ENCODE measurements around the gene MN1. TPM values are rescaled to one million over a fixed set of nuclear protein-coding genes. Genes with fewer than 3 reads are reported as not detected.

The MN1 gene
- total and polyA plus RNA-seq, 7 donors, result under 0.01 to 21.3 (median 6.4) TPM

- no peak overlapping the region for H3K27ac ChIP-seq
- peak; percentile 24 for DNase-seq
- no peaks in the 10 kb centered on the region for H3K27me3 ChIP-seq
- no peaks in the 10 kb centered on the region for H3K4me1 ChIP-seq
- intact Hi-C loops (cut with DNase I), result no loop called here
- 88 to 92% methylated on average over 6 of the region's 6 CpGs for WGBS, 2 donors
- no peaks in the 10 kb centered on the region for H3K36me3 ChIP-seq
- TF ChIP-seq POLR2A (IDR thresholded peaks at IDR 0.05), result no peak
- TF ChIP-seq EP300 (IDR thresholded peaks at IDR 0.05), result no peak
- no peak for TF ChIP-seq CTCF (IDR thresholded peaks at IDR 0.05)
- TF ChIP-seq POLR2AphosphoS5 (IDR thresholded peaks at IDR 0.05), result no peak
- no peaks in the 10 kb centered on the region for H3K9me3 ChIP-seq
- no peak overlapping the region for H3K4me3 ChIP-seq
These were observed 33.9 kb upstream of the MN1 start for GRCh38 chr22:27835446-27835845.

GRCh38 chr22:27834364-27835185 lies 33.0 kb upstream of the MN1 start:
- no peaks in the 10 kb centered on the region for H3K27me3 ChIP-seq
- intact Hi-C loops (cut with DNase I), result no loop called here
- H3K27ac ChIP-seq, result no peak overlapping the region
- DNase-seq, result peak; percentile 35
- no peak overlapping the region for H3K4me3 ChIP-seq
- no peak for TF ChIP-seq POLR2AphosphoS5 (IDR thresholded peaks at IDR 0.05)
- TF ChIP-seq POLR2A (IDR thresholded peaks at IDR 0.05), result no peak
- TF ChIP-seq EP300 (IDR thresholded peaks at IDR 0.05), result no peak
- TF ChIP-seq CTCF (IDR thresholded peaks at IDR 0.05), result no peak
- 89 to 93% methylated on average over 20 of the region's 20 CpGs for WGBS, 2 donors
- H3K9me3 ChIP-seq, result no peaks in the 10 kb centered on the region
- no peaks in the 10 kb centered on the region for H3K4me1 ChIP-seq
- H3K36me3 ChIP-seq, result no peaks in the 10 kb centered on the region

- peak; percentile 18 for DNase-seq
- no peaks in the 10 kb centered on the region for H3K27me3 ChIP-seq
- TF ChIP-seq POLR2AphosphoS5 (IDR thresholded peaks at IDR 0.05), result no peak
- no peak for TF ChIP-seq POLR2A (IDR thresholded peaks at IDR 0.05)
- TF ChIP-seq EP300 (IDR thresholded peaks at IDR 0.05), result no peak
- TF ChIP-seq CTCF (IDR thresholded peaks at IDR 0.05), result no peak
- no peak overlapping the region for H3K27ac ChIP-seq
- intact Hi-C loops (cut with DNase I), result no loop called here
- H3K9me3 ChIP-seq, result no peaks in the 10 kb centered on the region
- no peak overlapping the region for H3K4me3 ChIP-seq
- H3K36me3 ChIP-seq, result no peaks in the 10 kb centered on the region
- H3K4me1 ChIP-seq, result no peaks in the 10 kb centered on the region
- 47 to 92% methylated on average over 2 of the region's 2 CpGs for WGBS, 2 donors
These were observed 32.2 kb upstream of the MN1 start for GRCh38 chr22:27833803-27834202.

- Histone ChIP-seq H3K4me1 (no peaks in the 10 kb centered on the region), H3K27me3 (no peaks in the 10 kb centered on the region), H3K4me3 (no peak overlapping the region), H3K36me3 (no peaks in the 10 kb centered on the region), H3K9me3 (no peaks in the 10 kb centered on the region), H3K27ac (no peak overlapping the region)
- intact Hi-C loops (cut with DNase I), result no loop called here
- no peak for DNase-seq
- TF ChIP-seq POLR2AphosphoS5 (IDR thresholded peaks at IDR 0.05) (no peak), POLR2A (IDR thresholded peaks at IDR 0.05) (no peak), EP300 (IDR thresholded peaks at IDR 0.05) (no peak), CTCF (IDR thresholded peaks at IDR 0.05) (no peak)
- 92 to 94% methylated on average over 7 of the region's 7 CpGs for WGBS, 2 donors
These were observed 31.1 kb upstream of the MN1 start for GRCh38 chr22:27832606-27833005.

Data from sigmoid colon (tissue), 7 donors.